Prostate gland (tissue), 2 donors: ENCODE results near the gene PKHD1. TPM values are rescaled to one million over a fixed set of nuclear protein-coding genes. Genes with fewer than 3 reads are reported as not detected.

Source experiments
- DNase-seq: peaks from one replicate; pipeline ENCODE4 v3.0.0-alpha.2; 2019; ENCODE audit warnings: low spot score
- H3K27ac ChIP-seq, 2 donors: fragments of 200-600 bp; sonication (generic); 2 replicates each; pipeline ENCODE4 v1.5.1; 2017 to 2019
- H3K27me3 ChIP-seq: fragments of 200-600 bp; sonication (generic); replicated peaks from 2 replicates; pipeline ENCODE4 v1.5.1; 2019; ENCODE audit not compliant: insufficient read depth
- H3K36me3 ChIP-seq, 2 donors: fragments of 200-600 bp; sonication (generic); 1 replicate in 1 of 2; 2 replicates in 1 of 2; pipeline versions ENCODE4 v1.5.1 to v1.8.1; 2017 to 2019
- H3K4me1 ChIP-seq: fragments of 200-600 bp; sonication (generic); replicated peaks from 2 replicates; pipeline ENCODE4 v1.5.1; 2019
- H3K4me3 ChIP-seq, 2 donors: fragments of 200-600 bp; sonication (generic); 2 replicates each; pipeline ENCODE4 v1.5.1; 2017 to 2019
- H3K9me3 ChIP-seq: fragments of 200-600 bp; sonication (generic); 2 replicates; pipeline ENCODE4 v1.5.1; 2017
- CTCF ChIP-seq, 4 experiments: fragments of 200-600 bp in 2 of 4; fragments of 450-650 bp in 2 of 4; sonication (generic) in 2 of 4; IDR thresholded peaks; 1 replicate in 3 of 4; 2 replicates in 1 of 4; pipeline ENCODE4 v1.5.1; 2016 to 2019; ENCODE audit warnings: antibody characterized with exemption in 4 of 4, mild to moderate bottlenecking in 2 of 4, moderate library complexity in 2 of 4
- POLR2A ChIP-seq: fragments of 450-650 bp; IDR thresholded peaks from one replicate; pipeline ENCODE4 v1.6.1; 2016; ENCODE audit warnings: antibody characterized with exemption, mild to moderate bottlenecking
- POLR2AphosphoS5 ChIP-seq: sonication (generic); formaldehyde crosslinking; IDR thresholded peaks from one replicate; pipeline ENCODE4 v1.6.1; 2017; ENCODE audit warnings: antibody characterized with exemption
- WGBS: methylation state at CpG from one replicate; pipeline ENCODE4 v1.1.5; 2018; 5-methylcytosine and 5-hydroxymethylcytosine counted together
- intact Hi-C: fragments of 100-400 bp; cut with DNase I; formaldehyde crosslinking; loops from one replicate; pipeline ENCODE4 v1.14.2; 2022
- total RNA-seq, 2 donors: library from RNA; depleted of rRNA; stranded (reverse); fragments of >200 nt; gene quantifications; one replicate each; pipeline ENCODE4 v1.1.0, GENCODE V29; 2016

Gene PKHD1
- total RNA-seq, 2 donors from 2014 or later = 0.46 to 1.1 TPM

GRCh38 chr6:51619042-51619799, 468.2 kb downstream of the PKHD1 start:
- Histone ChIP-seq H3K4me3 (no peak overlapping the region), H3K27me3 (no peaks in the 10 kb centered on the region), H3K27ac (no peak overlapping the region), H3K9me3 (no peaks in the 10 kb centered on the region), H3K4me1 (no peaks in the 10 kb centered on the region), H3K36me3 (no peaks in the 10 kb centered on the region)
- no peak for TF ChIP-seq POLR2AphosphoS5
- no peak for TF ChIP-seq POLR2A
- no peak for TF ChIP-seq CTCF (IDR thresholded peaks at IDR 0.05)
- intact Hi-C loops = no loop called here
- 82% methylated on average over 6 of the region's 6 CpGs for WGBS
- no peak for DNase-seq

GRCh38 chr6:51618563-51618962, 468.9 kb downstream of the PKHD1 start:
- Histone ChIP-seq H3K4me3 (no peak overlapping the region), H3K27ac (no peak overlapping the region), H3K36me3 (no peaks in the 10 kb centered on the region), H3K27me3 (no peaks in the 10 kb centered on the region), H3K9me3 (no peaks in the 10 kb centered on the region), H3K4me1 (no peaks in the 10 kb centered on the region)
- intact Hi-C loops = no loop called here
- no peak for DNase-seq
- TF ChIP-seq CTCF (IDR thresholded peaks at IDR 0.05) (peak in 2 of 4 experiments; percentile 10 to 37), POLR2AphosphoS5 (no peak), POLR2A (no peak)

- no peak for TF ChIP-seq POLR2AphosphoS5
- TF ChIP-seq POLR2A = no peak
- no peak for TF ChIP-seq CTCF (IDR thresholded peaks at IDR 0.05)
- H3K27ac ChIP-seq = no peak overlapping the region
- no peak for DNase-seq
- H3K4me1 ChIP-seq = no peaks in the 10 kb centered on the region
- WGBS = 50% methylated on average over 2 of the region's 2 CpGs
- no peaks in the 10 kb centered on the region for H3K27me3 ChIP-seq
- intact Hi-C loops = no loop called here
- no peaks in the 10 kb centered on the region for H3K9me3 ChIP-seq
- no peaks in the 10 kb centered on the region for H3K36me3 ChIP-seq
- no peak overlapping the region for H3K4me3 ChIP-seq
Measured at GRCh38 chr6:51617751-51618150, 469.7 kb downstream of the PKHD1 start.

DNA sequence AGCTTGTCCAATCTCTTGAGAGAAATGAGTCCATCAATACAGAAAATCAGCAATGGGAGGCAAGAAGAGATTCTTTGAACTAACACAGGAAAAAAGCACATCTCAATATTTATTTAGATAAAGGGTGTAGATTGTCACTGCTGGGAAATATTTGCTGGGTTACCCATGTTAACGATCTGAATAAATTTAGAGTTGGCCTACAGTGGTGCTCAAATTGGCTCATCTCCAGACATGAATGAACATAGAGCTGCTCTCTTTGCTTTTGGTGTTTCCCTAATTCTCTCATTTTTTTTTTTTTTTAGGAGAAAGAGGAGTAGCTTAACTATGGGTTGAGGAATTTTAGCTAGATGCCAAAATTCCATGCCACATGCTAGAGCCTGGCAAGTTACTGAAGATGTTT, 471.2 kb downstream of the PKHD1 start:
- intact Hi-C loops = no loop called here
- Histone ChIP-seq H3K27me3 (no peaks in the 10 kb centered on the region), H3K36me3 (no peaks in the 10 kb centered on the region), H3K4me1 (no peaks in the 10 kb centered on the region), H3K27ac (no peak overlapping the region), H3K4me3 (no peak overlapping the region), H3K9me3 (no peaks in the 10 kb centered on the region)
- no peak for DNase-seq
- no peak for TF ChIP-seq POLR2A
- no peak for TF ChIP-seq CTCF (IDR thresholded peaks at IDR 0.05)
- no peak for TF ChIP-seq POLR2AphosphoS5
- 21% methylated on average over 1 of the region's 1 CpG for WGBS

- Histone ChIP-seq H3K36me3 (no peaks in the 10 kb centered on the region), H3K27me3 (no peaks in the 10 kb centered on the region), H3K4me3 (no peak overlapping the region), H3K4me1 (no peaks in the 10 kb centered on the region), H3K27ac (no peak overlapping the region), H3K9me3 (no peaks in the 10 kb centered on the region)
- TF ChIP-seq POLR2AphosphoS5 = no peak
- no peak for TF ChIP-seq POLR2A
- no peak for TF ChIP-seq CTCF (IDR thresholded peaks at IDR 0.05)
- intact Hi-C loops = no loop called here
- DNase-seq = no peak
Measured at GRCh38 chr6:51614725-51615124, 472.7 kb downstream of the PKHD1 start.
